ENCODE data around the gene GRK4.

- TF ChIP-seq CTCF (IDR thresholded peaks at IDR 0.05; ENCODE audit: borderline replicate concordance, extremely low read depth, low read length, poor library complexity, severe bottlenecking) (no peak), EZH2 (IDR thresholded peaks at IDR 0.05; ENCODE audit: borderline replicate concordance, low read depth, low read length, severe bottlenecking) (no peak)
Observed at GRCh38 chr4:3070709-3071500, 107.5 kb downstream of the GRK4 start.

Data from DND-41 (cell line).